Neural progenitor cell (in vitro differentiated cells): ENCODE measurements around the gene CCDC6.

Experiments
- EZH2 ChIP-seq: fragments of 200-600 bp; sonication (generic); IDR thresholded peaks from 2 replicates; pipeline ENCODE4 v1.6.1; 2017; ENCODE audit warnings: antibody characterized with exemption, mild to moderate bottlenecking, moderate library complexity
- EZH2phosphoT487 ChIP-seq: fragments of 200-600 bp; sonication (generic); IDR thresholded peaks from 2 replicates; pipeline ENCODE4 v1.6.1; 2017; ENCODE audit warnings: antibody characterized with exemption
- TF ChIP-seq, protein P1 (sequence below): fragments of 200-600 bp; sonication (generic); IDR thresholded peaks from 2 replicates; pipeline ENCODE4 v1.5.1; 2017; ENCODE audit warnings: antibody characterized with exemption, mild to moderate bottlenecking

DNA sequence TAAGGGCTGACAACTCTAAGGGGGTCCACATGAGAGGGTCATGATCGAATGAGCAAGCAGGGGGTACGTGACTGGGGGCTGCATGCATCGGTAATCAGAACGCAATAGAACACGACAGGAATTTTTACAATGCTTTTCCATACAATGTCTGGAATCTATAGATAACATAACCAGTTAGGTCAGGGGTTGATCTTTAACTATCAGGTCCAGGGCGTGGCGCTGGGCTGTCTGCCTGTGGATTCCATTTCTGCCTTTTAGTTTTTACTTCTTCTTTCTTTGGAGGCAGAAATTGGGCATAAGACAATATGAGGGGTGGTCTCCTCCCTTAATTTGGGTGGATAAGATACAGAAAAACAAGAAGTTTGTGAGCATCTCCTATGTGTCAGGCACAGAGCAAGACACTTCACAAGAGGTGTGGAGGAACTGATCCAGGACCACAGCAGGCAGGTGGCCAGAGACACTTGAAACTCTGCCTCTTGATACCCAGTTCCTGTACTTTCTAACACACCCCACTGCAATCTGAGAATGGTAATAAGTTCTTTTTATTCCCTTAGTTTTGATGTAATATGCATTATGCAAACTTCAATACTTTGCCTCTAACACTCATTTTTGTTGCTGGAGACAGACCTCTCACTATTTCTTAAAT lies 135.1 kb downstream of the CCDC6 start:
- TF ChIP-seq EZH2: no peak
- TF ChIP-seq, protein P1, sequence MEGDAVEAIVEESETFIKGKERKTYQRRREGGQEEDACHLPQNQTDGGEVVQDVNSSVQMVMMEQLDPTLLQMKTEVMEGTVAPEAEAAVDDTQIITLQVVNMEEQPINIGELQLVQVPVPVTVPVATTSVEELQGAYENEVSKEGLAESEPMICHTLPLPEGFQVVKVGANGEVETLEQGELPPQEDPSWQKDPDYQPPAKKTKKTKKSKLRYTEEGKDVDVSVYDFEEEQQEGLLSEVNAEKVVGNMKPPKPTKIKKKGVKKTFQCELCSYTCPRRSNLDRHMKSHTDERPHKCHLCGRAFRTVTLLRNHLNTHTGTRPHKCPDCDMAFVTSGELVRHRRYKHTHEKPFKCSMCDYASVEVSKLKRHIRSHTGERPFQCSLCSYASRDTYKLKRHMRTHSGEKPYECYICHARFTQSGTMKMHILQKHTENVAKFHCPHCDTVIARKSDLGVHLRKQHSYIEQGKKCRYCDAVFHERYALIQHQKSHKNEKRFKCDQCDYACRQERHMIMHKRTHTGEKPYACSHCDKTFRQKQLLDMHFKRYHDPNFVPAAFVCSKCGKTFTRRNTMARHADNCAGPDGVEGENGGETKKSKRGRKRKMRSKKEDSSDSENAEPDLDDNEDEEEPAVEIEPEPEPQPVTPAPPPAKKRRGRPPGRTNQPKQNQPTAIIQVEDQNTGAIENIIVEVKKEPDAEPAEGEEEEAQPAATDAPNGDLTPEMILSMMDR: no peak
- no peak for TF ChIP-seq EZH2phosphoT487
